Colonic mucosa (tissue), 4 donors: Measurements from ENCODE around the gene SLCO4A1. TPM values are rescaled to one million over a fixed set of nuclear protein-coding genes. Genes with fewer than 3 reads are reported as not detected.
A peak's percentile ranks its signal among the peaks of the same experiment; 100 is the strongest.

Experiments used
- DNase-seq: peaks from one replicate; pipeline ENCODE4 v3.0.0-alpha.2; 2020
- H3K27ac ChIP-seq: fragments of 200-600 bp; one replicate; pipeline ENCODE4 v1.8.0; 2021
- H3K27me3 ChIP-seq: fragments of 200-600 bp; one replicate; pipeline ENCODE4 v1.8.0; 2021
- H3K36me3 ChIP-seq: fragments of 200-600 bp; one replicate; pipeline ENCODE4 v1.8.0; 2021
- H3K4me1 ChIP-seq: fragments of 200-600 bp; one replicate; pipeline ENCODE4 v1.8.0; 2021; ENCODE audit warnings: mild to moderate bottlenecking
- H3K4me3 ChIP-seq: fragments of 200-600 bp; one replicate; pipeline ENCODE4 v1.8.0; 2021
- H3K9ac ChIP-seq, 2 donors: one replicate each; pipeline ENCODE4 v1.7.0; 2013; ENCODE audit warnings: control low read depth in 2 of 2, low read depth in 2 of 2, low read length in 2 of 2
- H3K9me3 ChIP-seq: fragments of 200-600 bp; one replicate; pipeline ENCODE4 v1.8.0; 2021
- CTCF ChIP-seq: fragments of 200-600 bp; IDR thresholded peaks from one replicate; pipeline ENCODE4 v1.8.0; 2022; ENCODE audit warnings: antibody characterized with exemption, mild to moderate bottlenecking
- intact Hi-C: fragments of 100-400 bp; cut with DNase I; formaldehyde crosslinking; loops from one replicate; pipeline ENCODE4 v1.14.1; 2022
- total RNA-seq, 2 donors: library from RNA; stranded (reverse); fragmentation: NEBNext Ultra II Directional in 1 of 2; extraction: Animal tissue kit (Norgen Biotek cat#: 25700) in 1 of 2; gene quantifications; one replicate each; pipeline ENCODE4 v1.2.1, GENCODE V29; 2021
- donor health status: healthy.
- donor health status: DM: no; HTN: no; CAD: no.
- donor health status: DM: no; HTN: no; CAD: no.

Gene SLCO4A1
- total RNA-seq, 2 donors from 2014 or later = 39.7 to 42.9 TPM

GRCh38 chr20:62601172-62601571 lies 41.1 kb upstream of the SLCO4A1 start:
- Histone ChIP-seq H3K27me3 (peaks cover 8% of the 10 kb centered on the region), H3K9me3 (no peaks in the 10 kb centered on the region), H3K4me3 (no peak overlapping the region), H3K27ac (no peak overlapping the region), H3K9ac (no peak overlapping the region), H3K36me3 (no peaks in the 10 kb centered on the region), H3K4me1 (peaks cover 6% of the 10 kb centered on the region)
- no peak for DNase-seq
- no peak for TF ChIP-seq CTCF
- intact Hi-C loops = no loop called here

GRCh38 chr20:62601714-62602113 lies 40.6 kb upstream of the SLCO4A1 start:
- peaks cover 5% of the 10 kb centered on the region for H3K27me3 ChIP-seq
- DNase-seq = no peak
- H3K4me3 ChIP-seq = no peak overlapping the region
- no peaks in the 10 kb centered on the region for H3K36me3 ChIP-seq
- intact Hi-C loops = no loop called here
- H3K9ac ChIP-seq = no peak overlapping the region
- H3K4me1 ChIP-seq = peaks cover 10% of the 10 kb centered on the region
- H3K9me3 ChIP-seq = no peaks in the 10 kb centered on the region
- no peak for TF ChIP-seq CTCF
- H3K27ac ChIP-seq = no peak overlapping the region

GRCh38 chr20:62602550-62602949 lies 39.8 kb upstream of the SLCO4A1 start:
- Histone ChIP-seq H3K27me3 (peaks cover 4% of the 10 kb centered on the region), H3K4me1 (peaks cover 10% of the 10 kb centered on the region)
- intact Hi-C loops = no loop called here

GRCh38 chr20:62603021-62603906 lies 39.0 kb upstream of the SLCO4A1 start:
- Histone ChIP-seq H3K4me1 (peaks cover 10% of the 10 kb centered on the region), H3K27me3 (no peaks in the 10 kb centered on the region), H3K27ac (peak overlapping the region; percentile 53), H3K9ac (no peak overlapping the region), H3K9me3 (no peaks in the 10 kb centered on the region), H3K36me3 (no peaks in the 10 kb centered on the region), H3K4me3 (no peak overlapping the region)
- intact Hi-C loops = no loop called here
- DNase-seq = peak; percentile 31
- no peak for TF ChIP-seq CTCF

More at GRCh38 chr20:62602550-62602949, 39.8 kb upstream of the SLCO4A1 start:
- no peak overlapping the region for H3K4me3 ChIP-seq
- H3K36me3 ChIP-seq = no peaks in the 10 kb centered on the region
- no peak for TF ChIP-seq CTCF
- no peak overlapping the region for H3K27ac ChIP-seq
- H3K9ac ChIP-seq = no peak overlapping the region
- no peak for DNase-seq
- H3K9me3 ChIP-seq = no peaks in the 10 kb centered on the region

- Histone ChIP-seq H3K9me3 (no peaks in the 10 kb centered on the region), H3K4me3 (no peak overlapping the region), H3K4me1 (peaks cover 10% of the 10 kb centered on the region), H3K9ac (peak overlapping the region in 1 of 2 donors; percentile 35), H3K27me3 (no peaks in the 10 kb centered on the region), H3K27ac (no peak overlapping the region), H3K36me3 (no peaks in the 10 kb centered on the region)
- DNase-seq = no peak
- intact Hi-C loops = no loop called here
- TF ChIP-seq CTCF = no peak
These were observed 38.2 kb upstream of the SLCO4A1 start for GRCh38 chr20:62603907-62604785.
